HG03159 (cell line): Measurements from ENCODE around the gene AKR1B1.
A peak's percentile ranks its signal among the peaks of the same experiment; 100 is the strongest.

Source experiments
- ATAC-seq: cut with Tn5 transposase; IDR thresholded peaks from one replicate; pipeline ENCODE4 v1.9.1; 2021; ENCODE audit warnings: mild to moderate bottlenecking, moderate library complexity; ENCODE audit not compliant: unreplicated experiment

The AKR1B1 gene

GRCh38 chr7:134470864-134471263 is 12.0 kb upstream of the AKR1B1 start:
- ATAC-seq = no peak

- ATAC-seq = no peak
Observed at GRCh38 chr7:134469622-134470021, 10.7 kb upstream of the AKR1B1 start.

DNA sequence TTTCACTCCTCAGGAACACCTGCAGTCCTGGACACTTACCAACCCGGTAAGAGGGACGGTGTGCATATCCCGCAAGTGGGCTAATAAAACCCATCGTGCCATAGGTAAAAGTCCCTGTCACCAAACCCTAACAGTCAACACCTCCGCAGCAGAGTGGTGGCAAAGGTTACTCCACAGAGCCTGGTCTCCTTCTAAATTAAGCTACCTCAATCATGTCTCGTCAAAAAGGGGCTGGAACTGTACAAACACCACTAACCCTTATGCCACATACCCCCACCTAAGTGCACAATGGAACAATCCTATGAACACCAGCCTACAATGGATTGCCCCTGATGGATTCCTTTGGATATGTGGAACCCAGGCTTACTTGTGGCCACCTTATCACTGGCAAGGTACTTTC is 9.6 kb upstream of the AKR1B1 start:
- ATAC-seq = no peak

DNA sequence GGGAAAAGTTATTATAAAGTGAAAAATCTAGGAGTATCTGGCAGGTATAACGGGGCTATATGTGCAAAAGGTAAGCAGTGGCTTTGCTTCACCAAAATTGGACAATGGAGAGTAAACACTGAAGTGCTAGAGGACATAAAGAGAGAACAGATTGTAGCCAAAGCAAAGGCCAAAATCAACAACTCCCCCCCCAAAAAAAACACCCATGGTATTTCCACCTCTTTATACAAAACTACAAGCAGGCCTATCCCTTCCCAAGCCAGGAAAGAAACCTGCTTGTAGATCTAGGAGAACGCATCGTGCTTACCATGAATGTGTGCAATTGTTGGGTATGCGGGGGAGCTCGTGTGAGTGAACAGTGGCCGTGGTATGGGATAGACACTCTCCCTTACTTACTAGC is 9.2 kb upstream of the AKR1B1 start:
- ATAC-seq = no peak

GRCh38 chr7:134465491-134465890 is 6.6 kb upstream of the AKR1B1 start:
- no peak for ATAC-seq

DNA sequence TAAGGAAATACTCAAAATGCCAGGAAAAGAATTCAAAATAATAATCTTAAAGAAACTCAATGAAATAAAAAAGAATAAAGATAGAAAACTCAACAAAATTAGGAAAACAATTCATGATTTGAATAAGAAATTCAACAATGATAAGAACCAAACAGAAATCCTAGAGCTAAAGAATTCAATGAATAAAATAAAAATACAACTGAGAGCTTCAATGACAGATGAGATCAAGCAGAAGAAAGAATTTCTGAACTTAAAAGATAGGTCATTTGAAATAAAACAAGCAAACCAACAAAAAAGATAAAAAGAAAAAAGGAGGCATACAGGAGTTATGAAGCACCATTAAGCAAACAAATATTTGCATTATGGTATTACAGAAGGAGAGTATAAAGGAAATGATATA is 5.6 kb upstream of the AKR1B1 start:
- no peak for ATAC-seq

DNA sequence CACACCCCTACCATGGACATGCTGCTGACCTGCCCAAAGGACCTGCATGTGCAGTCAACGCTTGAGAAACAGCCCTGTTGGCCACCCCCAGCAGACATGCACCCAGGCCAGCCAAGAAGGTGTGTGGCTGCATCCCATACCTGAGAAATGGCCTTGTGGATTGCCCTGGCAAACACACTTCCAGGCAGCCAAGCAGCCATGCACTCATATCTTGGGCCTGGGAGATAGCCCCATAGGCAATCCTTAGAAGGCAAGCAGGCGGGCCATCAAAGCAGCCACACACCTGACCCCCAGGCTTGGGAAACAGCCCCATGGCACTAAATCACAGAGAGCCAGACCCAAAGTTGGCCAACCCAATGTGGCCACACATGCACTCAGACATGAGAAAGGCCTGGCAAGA is 4.9 kb upstream of the AKR1B1 start:
- no peak for ATAC-seq

DNA sequence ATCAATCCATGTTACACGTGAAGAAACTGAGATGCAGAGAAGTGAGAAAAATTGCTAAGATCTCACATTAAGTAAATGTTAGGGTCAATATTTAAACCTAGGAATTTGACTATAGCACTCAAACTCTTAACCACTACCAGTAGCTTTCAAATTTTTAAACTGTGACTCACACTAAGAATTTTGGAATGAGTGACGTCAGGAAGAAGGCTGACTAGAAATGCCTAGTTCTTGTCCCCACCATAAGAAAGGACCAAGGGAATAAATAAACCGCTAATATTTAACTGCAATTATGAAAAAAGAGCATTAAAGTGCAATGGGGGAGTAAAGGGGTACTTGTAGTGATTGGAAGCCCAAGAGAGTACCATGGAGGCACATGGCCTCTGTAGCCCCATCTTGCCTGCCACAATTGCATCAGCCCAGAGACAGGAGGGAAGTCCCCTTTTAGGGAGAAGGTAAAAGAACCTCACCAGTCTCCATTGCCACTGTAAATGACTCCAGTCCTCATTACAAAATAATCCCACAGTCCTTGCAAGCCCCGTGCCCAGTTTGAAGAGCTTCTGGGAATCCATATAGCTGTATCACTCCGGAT is 3.5 kb upstream of the AKR1B1 start:
- ATAC-seq = no peak

GRCh38 chr7:134461916-134462315 is 3.0 kb upstream of the AKR1B1 start:
- ATAC-seq = no peak

DNA sequence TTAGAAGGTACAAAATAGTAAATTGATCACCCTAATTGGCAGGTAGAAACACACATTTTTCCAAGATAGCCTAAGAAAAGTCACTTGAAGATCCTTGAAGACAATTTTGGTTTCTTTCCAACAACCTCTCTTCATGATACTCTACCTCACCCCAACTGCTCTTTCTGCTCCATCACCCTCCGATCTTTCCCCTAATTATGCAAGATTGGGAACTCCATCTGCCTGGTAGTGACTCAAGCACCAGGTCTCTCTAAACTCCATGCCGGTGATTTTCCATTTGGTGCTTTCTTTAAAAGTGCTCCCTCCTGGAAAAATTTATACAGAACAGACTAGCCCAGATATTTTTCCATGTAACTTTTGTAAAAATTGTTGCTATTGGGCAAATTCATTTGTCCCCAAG is 1.1 kb upstream of the AKR1B1 start:
- ATAC-seq = no peak

GRCh38 chr7:134458341-134458805 is 527 bp downstream of the AKR1B1 start:
- ATAC-seq = peak; percentile 52

DNA sequence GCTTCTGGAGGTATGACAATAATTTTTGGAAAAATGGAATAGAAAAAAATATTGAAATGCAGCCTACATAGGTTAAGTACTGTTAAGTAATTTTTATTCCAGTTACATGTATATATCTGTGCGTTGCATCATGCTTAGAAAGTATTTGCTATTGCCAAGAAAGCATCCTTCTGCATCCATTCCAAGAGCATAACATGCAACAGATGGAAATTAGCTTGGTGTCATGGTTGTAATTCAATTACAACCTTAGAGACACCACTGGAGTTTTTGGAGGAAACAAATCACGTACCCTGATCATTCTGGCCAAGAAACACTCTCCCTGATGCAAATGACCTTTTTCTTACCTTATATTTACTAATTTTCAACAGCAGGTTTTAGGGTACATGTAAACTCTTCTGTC is 1.7 kb downstream of the AKR1B1 start:
- ATAC-seq = no peak

DNA sequence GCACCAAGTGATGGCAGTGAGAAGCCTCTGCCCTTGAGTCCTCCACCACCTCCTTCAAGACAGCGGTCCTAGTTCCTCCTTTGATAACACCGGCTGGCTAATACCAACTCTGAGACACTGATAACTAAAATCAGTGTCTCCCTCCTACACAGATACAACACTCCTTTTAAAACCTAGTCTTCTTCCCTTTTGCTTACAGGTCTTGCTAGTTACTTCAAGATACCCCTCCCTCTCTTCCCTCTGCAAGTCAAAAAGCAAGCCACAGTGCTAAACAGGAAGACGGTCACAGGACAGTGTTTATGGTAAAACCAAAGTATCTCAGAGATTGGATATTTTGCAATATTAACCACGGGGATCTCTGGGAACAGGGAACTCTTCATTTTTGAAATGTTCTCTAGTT is 4.6 kb downstream of the AKR1B1 start:
- ATAC-seq = no peak

DNA sequence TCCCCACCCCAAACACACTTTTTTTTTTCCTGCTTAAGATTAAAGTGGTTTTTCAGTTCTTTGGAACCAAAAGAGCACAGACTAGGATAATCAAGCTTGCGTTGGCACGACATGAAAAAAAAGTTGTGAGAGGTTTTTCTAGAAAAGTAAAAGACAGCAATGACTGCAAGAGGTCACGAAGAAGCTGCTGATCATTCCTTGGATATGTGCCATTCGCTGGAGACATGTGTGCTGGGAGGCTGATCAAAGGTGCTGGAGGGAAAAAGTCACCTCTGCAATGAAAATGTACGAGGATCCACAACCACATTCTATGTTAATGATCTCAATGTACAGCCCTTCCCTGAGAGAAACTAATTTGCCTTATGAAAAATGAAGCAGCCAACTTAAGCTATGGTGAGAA is 5.4 kb downstream of the AKR1B1 start:
- ATAC-seq = no peak

DNA sequence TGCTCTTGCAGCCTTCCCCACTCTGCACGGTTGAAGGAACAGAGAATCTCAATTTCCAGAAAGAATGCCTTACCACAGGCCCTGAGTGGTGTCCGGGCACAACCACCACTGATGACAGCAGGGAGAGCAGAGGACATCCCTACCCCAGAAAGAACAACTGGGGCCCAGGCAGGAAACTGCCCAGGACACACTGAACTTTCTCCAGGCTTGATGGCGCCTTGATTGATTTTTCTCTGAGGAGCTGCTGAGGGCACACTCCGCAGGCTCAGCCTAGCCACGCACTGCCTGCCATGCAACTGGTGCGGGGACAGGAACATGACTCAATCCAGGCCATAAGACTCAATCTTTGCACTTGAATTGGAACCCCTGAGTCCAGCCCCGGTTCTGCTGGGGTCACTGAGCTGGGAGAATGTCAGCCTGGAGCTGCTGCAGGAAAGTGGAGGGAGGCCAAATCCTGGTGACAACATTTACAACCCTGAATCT is 5.9 kb downstream of the AKR1B1 start:
- no peak for ATAC-seq

DNA sequence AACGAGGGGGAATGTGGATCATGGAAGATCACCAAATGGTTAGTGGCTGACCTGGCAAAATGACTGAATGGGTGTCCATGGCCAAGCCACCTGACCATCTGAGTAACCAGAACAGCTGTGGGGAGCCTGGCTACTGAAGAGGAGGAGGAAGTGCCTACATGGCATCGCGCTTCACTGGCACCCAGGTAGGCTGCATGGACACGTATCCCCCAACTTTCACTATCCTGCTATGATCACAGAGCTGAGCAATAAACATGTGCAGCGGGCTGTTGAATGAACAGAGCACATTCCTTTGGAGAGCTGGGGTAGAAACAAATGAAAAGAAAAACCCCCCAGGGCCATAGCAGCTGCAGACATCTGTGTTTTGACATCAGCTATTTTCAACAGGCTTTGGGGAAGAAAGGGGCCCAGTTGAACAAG is 6.5 kb downstream of the AKR1B1 start:
- no peak for ATAC-seq

GRCh38 chr7:134451656-134452055 is 7.2 kb downstream of the AKR1B1 start:
- no peak for ATAC-seq

GRCh38 chr7:134450294-134451000 is 8.5 kb downstream of the AKR1B1 start:
- ATAC-seq = no peak

- no peak for ATAC-seq
Observed at GRCh38 chr7:134449680-134450079, 9.2 kb downstream of the AKR1B1 start.

GRCh38 chr7:134448356-134449229 is 10.3 kb downstream of the AKR1B1 start:
- ATAC-seq = no peak

GRCh38 chr7:134447383-134447782 is 11.5 kb downstream of the AKR1B1 start:
- ATAC-seq = no peak

- no peak for ATAC-seq
Observed at GRCh38 chr7:134446923-134447322, 12.0 kb downstream of the AKR1B1 start.
